ENCODE results near the gene FCHSD1. TPM values are rescaled to one million over a fixed set of nuclear protein-coding genes. Genes with fewer than 3 reads are reported as not detected.

The FCHSD1 gene
- total RNA-seq, 1 experiment from 2014 or later = 37.2 TPM

DNA sequence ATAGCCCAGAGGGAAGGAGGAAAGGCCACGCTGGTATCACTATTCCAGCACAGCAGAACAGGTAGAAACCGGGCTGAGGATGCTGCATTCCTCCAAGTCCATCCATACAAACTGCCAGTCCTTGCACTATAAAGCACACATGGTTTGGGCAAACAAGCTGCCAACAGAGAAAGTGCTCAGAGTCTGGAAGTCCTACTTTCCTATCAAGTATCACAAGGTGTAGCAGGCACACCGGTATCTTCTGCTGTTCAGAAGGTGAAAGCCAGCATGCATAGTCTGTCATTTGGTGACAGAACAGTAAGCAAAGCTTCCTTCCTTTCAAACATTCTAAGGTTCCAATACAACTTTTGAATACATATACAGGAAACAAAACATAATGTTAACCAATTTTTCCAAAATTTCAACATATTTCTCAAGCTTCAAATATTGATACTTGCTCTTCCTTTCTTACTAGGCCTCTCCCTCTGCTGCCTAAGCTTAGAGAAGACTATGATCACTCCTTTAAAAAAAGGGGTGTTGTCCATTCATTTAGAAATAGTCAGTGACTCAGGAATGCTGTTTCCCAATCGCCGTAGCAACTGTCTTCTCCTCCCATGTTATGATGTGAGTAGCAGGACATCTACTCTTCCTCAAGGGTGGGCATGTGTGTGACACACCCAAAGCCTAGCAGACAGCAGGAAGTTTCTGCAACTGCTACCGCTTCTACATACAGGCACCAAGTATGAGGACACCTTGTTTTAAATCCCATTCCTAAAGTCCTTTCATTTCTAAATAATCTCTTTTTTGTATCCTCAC, 47.1 kb downstream of the FCHSD1 start:
- BruUV-seq (replicated peaks) = no TSS peak
- Histone ChIP-seq H3K4me1 (ENCODE audit: control insufficient read depth in 1 of 2, insufficient read depth in 2 of 2, low read length in 2 of 2) (peaks cover 11 to 25% of the 10 kb centered on the region in 2 experiments), H3K9me2 (ENCODE audit: insufficient read depth) (no peaks in the 10 kb centered on the region), H3K9me3 (ENCODE audit: control insufficient read depth in 1 of 2, insufficient read depth in 1 of 2, low read depth in 1 of 2, low read length in 2 of 2) (no peaks in the 10 kb centered on the region), H2AFZ (ENCODE audit: low read depth, low read length, poor library complexity, severe bottlenecking) (no peak overlapping the region), H4K20me1 (ENCODE audit: insufficient read depth) (peaks cover 10% of the 10 kb centered on the region; the same call in 1 of the 2 replicates), H3K9ac (ENCODE audit: low read length) (peak overlapping the region; percentile 16), H3K27me3 (ENCODE audit: insufficient read depth, low read length) (no peaks in the 10 kb centered on the region), H3K4me3 (replicated peaks in 1 of 2; ENCODE audit: low read depth in 1 of 2, low read length in 2 of 2) (no peak overlapping the region), H3K79me2 (ENCODE audit: insufficient read depth, low read length) (peaks cover 100% of the 10 kb centered on the region), H3K4me2 (ENCODE audit: low read length) (peak overlapping the region; percentile 29), H3K36me3 (ENCODE audit: control insufficient read depth in 1 of 2, insufficient read depth in 2 of 2, low read length in 2 of 2) (no peaks in the 10 kb centered on the region), H3K27ac (ENCODE audit: low read depth, low read length) (no peak overlapping the region)
- TF ChIP-seq CEBPB (IDR thresholded peaks at IDR 0.05; ENCODE audit: low read depth) = 0 out of 2 replicates have a peak, but pooled peaks have one; percentile 52
- TF ChIP-seq JUND (IDR thresholded peaks at IDR 0.05) = 0 out of 2 replicates have a peak, but pooled peaks have one; percentile 18
- TF ChIP-seq TCF7L2 (IDR thresholded peaks at IDR 0.05; ENCODE audit: borderline replicate concordance, extremely low read depth, insufficient read depth, insufficient read length) = no peak
- TF ChIP-seq EZH2 (IDR thresholded peaks at IDR 0.05) = no peak
- 0 out of 2 replicates have a peak, but pooled peaks have one; percentile 26 for TF ChIP-seq SP1 (IDR thresholded peaks at IDR 0.05; ENCODE audit: low read depth)
- TF ChIP-seq MAX (IDR thresholded peaks at IDR 0.05) = peak; percentile 23; the same call in 1 of the 2 replicates
- no peak for TF ChIP-seq REST (IDR thresholded peaks at IDR 0.05; ENCODE audit: low read depth)
- no peak for TF ChIP-seq SRF (IDR thresholded peaks at IDR 0.05; ENCODE audit: low read depth)
- ChIA-PET RAD21 (ENCODE audit: low non-redundant PET in 1 of 2, low total read pairs in 2 of 2, uncharacterized antibody in 2 of 2, unreplicated experiment in 2 of 2) (no interaction called here), CTCF (interaction anchor here (3.3 kb wide), 1 partner anchor 12 kb away, joined by 23 read pairs; no protein-coding TSS in a partner anchor), POLR2A (interaction anchor here (0.6 kb wide), 1 partner anchor 15 kb away, joined by 3 read pairs; the partner anchor contains the start of gene DIAPH1)
- DNase-seq (ENCODE audit: low read depth, low spot score) (peak; percentile 70), ATAC-seq (peak; percentile 81)
- intact Hi-C loops (cut with micrococcal nuclease) = no loop called here
